IMR-90 (cell line): ENCODE data around the gene YIPF3. TPM values are rescaled to one million over a fixed set of nuclear protein-coding genes. Genes with fewer than 3 reads are reported as not detected.

Experiments used
- ATAC-seq: fragments of 200-7000 bp; cut with Tn5 transposase; 2 replicates; pipeline ENCODE4 v1.9.1; 2020; ENCODE audit warnings: low read depth, mild to moderate bottlenecking, moderate library complexity
- BruUV-seq: library from RNA; stranded (reverse); fragments of 400-500 nt; replicated peaks from 2 replicates; lab custom pipeline; 2021; lab: Mats Ljungman, UMichigan
- CTCF ChIA-PET: fragments of 300-600 bp; formaldehyde crosslinking; extraction: SDS; loops from one replicate; lab custom pipeline; 2021; ENCODE audit warnings: antibody characterized with exemption; lab: Yijun Ruan, JAX
- POLR2A ChIA-PET: fragments of 300-600 bp; sonication (Branson Sonifier 250); formaldehyde crosslinking; loops from one replicate; lab custom pipeline; 2022; ENCODE audit warnings: antibody characterized with exemption; ENCODE audit not compliant: unreplicated experiment; lab: Charles Lee
- DNase-seq: peaks from one replicate; pipeline ENCODE4 v3.0.0; 2013
- H2AFZ ChIP-seq: replicated peaks from 2 replicates; pipeline ENCODE3; 2013; ENCODE audit warnings: low read length, mild to moderate bottlenecking; ENCODE audit not compliant: poor library complexity
- H2AK5ac ChIP-seq: 2 replicates; pipeline ENCODE4 v1.6.1; 2013; ENCODE audit warnings: low read depth, low read length, inconsistent platforms
- H2AK9ac ChIP-seq: replicated peaks from 2 replicates; pipeline ENCODE3; 2013; ENCODE audit warnings: mild to moderate bottlenecking, low read depth, low read length, moderate library complexity; ENCODE audit not compliant: poor library complexity
- H2BK120ac ChIP-seq: 2 replicates; pipeline ENCODE4 v1.6.1; 2013; ENCODE audit warnings: low read depth, low read length, inconsistent platforms
- H2BK15ac ChIP-seq: 3 replicates; pipeline ENCODE4 v1.6.1; 2013; ENCODE audit warnings: low read depth, low read length, inconsistent platforms
- H2BK20ac ChIP-seq: 2 replicates; pipeline ENCODE4 v1.6.1; 2013; ENCODE audit warnings: low read depth, mild to moderate bottlenecking, inconsistent platforms, low read length, moderate library complexity
- H2BK5ac ChIP-seq: 2 replicates; pipeline ENCODE4 v1.6.1; 2013; ENCODE audit warnings: mild to moderate bottlenecking, low read depth, low read length, inconsistent platforms; ENCODE audit not compliant: poor library complexity, severe bottlenecking
- H3K14ac ChIP-seq: replicated peaks from 2 replicates; pipeline ENCODE4 v1.6.1; 2013; ENCODE audit warnings: low read depth, low read length, inconsistent platforms
- H3K18ac ChIP-seq: 2 replicates; pipeline ENCODE4 v1.6.1; 2013; ENCODE audit warnings: low read depth, low read length, control low read depth
- H3K23ac ChIP-seq: 2 replicates; pipeline ENCODE4 v1.6.1; 2013; ENCODE audit warnings: low read depth, low read length, inconsistent platforms
- H3K27ac ChIP-seq: 2 replicates; pipeline ENCODE4 v1.5.1; 2013; ENCODE audit warnings: mild to moderate bottlenecking, control low read depth, low read length; ENCODE audit not compliant: insufficient read depth
- H3K27me3 ChIP-seq: 2 replicates; pipeline ENCODE4 v1.6.1; 2013; ENCODE audit warnings: low read length; ENCODE audit not compliant: control insufficient read depth, insufficient read depth
- H3K36me3 ChIP-seq: 2 replicates; pipeline ENCODE4 v1.6.1; 2013; ENCODE audit warnings: low read length, mixed read lengths; ENCODE audit not compliant: control insufficient read depth, insufficient read depth
- H3K4ac ChIP-seq: 2 replicates; pipeline ENCODE4 v1.6.1; 2013; ENCODE audit warnings: low read depth, low read length, inconsistent platforms
- H3K4me1 ChIP-seq: 2 replicates; pipeline ENCODE4 v1.6.1; 2013; ENCODE audit warnings: low read length, mixed read lengths; ENCODE audit not compliant: control insufficient read depth, insufficient read depth
- H3K4me2 ChIP-seq: 2 replicates; pipeline ENCODE4 v1.6.1; 2013; ENCODE audit warnings: low read depth, mild to moderate bottlenecking, control low read depth, low read length, moderate library complexity
- H3K4me3 ChIP-seq: 2 replicates; pipeline ENCODE4 v1.5.1; 2013; ENCODE audit warnings: low read depth, mild to moderate bottlenecking, control low read depth, low read length, moderate library complexity; ENCODE audit not compliant: insufficient read depth
- H3K56ac ChIP-seq: 2 replicates; pipeline ENCODE4 v1.6.1; 2013; ENCODE audit warnings: low read length, inconsistent platforms; ENCODE audit not compliant: insufficient read depth; ENCODE audit errors: extremely low read depth
- H3K79me1 ChIP-seq, 2 experiments: 2 replicates each; pipeline ENCODE4 v1.6.1; 2013; ENCODE audit warnings: low read length in 2 of 2, inconsistent platforms in 1 of 2, low read depth in 1 of 2
- H3K9ac ChIP-seq: 2 replicates; pipeline ENCODE4 v1.6.1; 2013; ENCODE audit warnings: low read depth, low read length, control low read depth
- H3K9me1 ChIP-seq: 2 replicates; pipeline ENCODE4 v1.6.1; 2013; ENCODE audit warnings: low read length, inconsistent platforms; ENCODE audit not compliant: insufficient read depth
- H3K9me3 ChIP-seq: 2 replicates; pipeline ENCODE4 v1.6.1; 2013; ENCODE audit warnings: low read length; ENCODE audit not compliant: control insufficient read depth, insufficient read depth
- H4K20me1 ChIP-seq: 2 replicates; pipeline ENCODE4 v1.6.1; 2013; ENCODE audit warnings: low read length, inconsistent platforms; ENCODE audit not compliant: insufficient read depth
- H4K5ac ChIP-seq: 2 replicates; pipeline ENCODE4 v1.6.1; 2013; ENCODE audit warnings: mild to moderate bottlenecking, low read depth, low read length, control low read depth
- H4K8ac ChIP-seq, 2 experiments: 2 replicates each; pipeline ENCODE4 v1.6.1; 2013; ENCODE audit warnings: low read depth in 2 of 2, low read length in 2 of 2, control low read depth in 1 of 2, inconsistent platforms in 1 of 2
- H4K91ac ChIP-seq: 2 replicates; pipeline ENCODE4 v1.6.1; 2013; ENCODE audit warnings: low read depth, low read length, inconsistent platforms; ENCODE audit not compliant: insufficient read depth
- BHLHE40 ChIP-seq: fragments of 150-350 bp; IDR thresholded peaks from 2 replicates; pipeline ENCODE4 v1.6.1; 2016; ENCODE audit warnings: mild to moderate bottlenecking, low read depth, low read length
- CEBPB ChIP-seq: IDR thresholded peaks from 2 replicates; pipeline ENCODE4 v1.6.1; 2012; ENCODE audit warnings: low read depth, low read length, improper control_type of control experiment
- CHD1 ChIP-seq: IDR thresholded peaks from 2 replicates; pipeline ENCODE4 v1.6.1; 2012; ENCODE audit warnings: low read depth, low read length, improper control_type of control experiment
- FOS ChIP-seq: fragments of 150-350 bp; IDR thresholded peaks from 2 replicates; pipeline ENCODE4 v1.6.1; 2016; ENCODE audit warnings: low read depth, low read length
- MAZ ChIP-seq: IDR thresholded peaks from 2 replicates; pipeline ENCODE4 v1.6.1; 2012; ENCODE audit warnings: low read depth, mild to moderate bottlenecking, low read length, improper control_type of control experiment, moderate library complexity, borderline replicate concordance
- MXI1 ChIP-seq: IDR thresholded peaks from 2 replicates; pipeline ENCODE4 v1.6.1; 2012; ENCODE audit warnings: low read depth, mild to moderate bottlenecking, low read length, moderate library complexity, borderline replicate concordance
- NFE2L2 ChIP-seq: fragments of 150-350 bp; IDR thresholded peaks from 2 replicates; pipeline ENCODE4 v1.6.1; 2016; ENCODE audit warnings: low read depth, mild to moderate bottlenecking, low read length
- POLR2A ChIP-seq: IDR thresholded peaks from 2 replicates; pipeline ENCODE4 v1.6.1; 2012; ENCODE audit warnings: mild to moderate bottlenecking, low read depth, low read length
- RAD21 ChIP-seq: IDR thresholded peaks from 2 replicates; pipeline ENCODE4 v1.6.1; 2012; ENCODE audit warnings: low read length, improper control_type of control experiment
- RCOR1 ChIP-seq: IDR thresholded peaks from 2 replicates; pipeline ENCODE4 v1.6.1; 2012; ENCODE audit warnings: mild to moderate bottlenecking, low read length, improper control_type of control experiment; ENCODE audit not compliant: insufficient replicate concordance
- SMC3 ChIP-seq: fragments of 150-350 bp; IDR thresholded peaks from 2 replicates; pipeline ENCODE4 v1.6.1; 2016; ENCODE audit warnings: low read depth, mild to moderate bottlenecking, antibody characterized with exemption, low read length, moderate library complexity
- WGBS, 2 experiments: methylation state at CpG; one replicate each; pipeline versions ENCODE4 v1.1.5 to v1.1.7; 2013; ENCODE audit warnings: missing lambda C conversion rate in 2 of 2; ENCODE audit not compliant: insufficient read length in 1 of 2; ENCODE audit errors: extremely low coverage in 2 of 2; 5-methylcytosine and 5-hydroxymethylcytosine counted together
- dilution Hi-C: fragments of 300-500 bp; cut with HindIII; formaldehyde crosslinking; loops from one replicate; pipeline ENCODE4 v1.14.3; 2018; ENCODE audit warnings: low sequenced_read_pairs; ENCODE audit not compliant: unreplicated experiment
- in situ Hi-C: fragments of 300-500 bp; cut with MboI; formaldehyde crosslinking; loops from 3 replicates; pipeline ENCODE4 v1.14.3; 2019; ENCODE audit warnings: low sequenced_read_pairs, inconsistent platforms, mixed read lengths
- intact Hi-C: fragments of 100-400 bp; cut with micrococcal nuclease; formaldehyde crosslinking; loops from 2 replicates; pipeline ENCODE4 v1.10.0; 2022
- polyA plus RNA-seq, 3 experiments: library from polyadenylated mRNA; depleted of rRNA; stranded (reverse); fragments of >200 nt; gene quantifications; 2 replicates each; pipeline ENCODE4 v1.2.3, GENCODE V29; 2012; ENCODE audit warnings: low replicate concordance in 1 of 3
- total RNA-seq: library from RNA; depleted of rRNA; stranded (reverse); fragments of >200 nt; gene quantifications from 2 replicates; pipeline ENCODE4 v1.2.3, GENCODE V29; 2012
- TF ChIP-seq, protein P1 (sequence below): fragments of 150-350 bp; IDR thresholded peaks from 2 replicates; pipeline ENCODE4 v1.6.1; 2016; ENCODE audit warnings: low read depth, mild to moderate bottlenecking, low read length, moderate library complexity, borderline replicate concordance
- TF ChIP-seq, protein P2 (sequence below): fragments of 150-350 bp; IDR thresholded peaks from 2 replicates; pipeline ENCODE4 v1.6.1; 2017; ENCODE audit warnings: mild to moderate bottlenecking, antibody characterized with exemption, low read length, low read depth

The YIPF3 gene
- total and polyA plus RNA-seq, 2 of the 4 experiments (the other 2 are of a cell fraction): 114 to 193 TPM

DNA sequence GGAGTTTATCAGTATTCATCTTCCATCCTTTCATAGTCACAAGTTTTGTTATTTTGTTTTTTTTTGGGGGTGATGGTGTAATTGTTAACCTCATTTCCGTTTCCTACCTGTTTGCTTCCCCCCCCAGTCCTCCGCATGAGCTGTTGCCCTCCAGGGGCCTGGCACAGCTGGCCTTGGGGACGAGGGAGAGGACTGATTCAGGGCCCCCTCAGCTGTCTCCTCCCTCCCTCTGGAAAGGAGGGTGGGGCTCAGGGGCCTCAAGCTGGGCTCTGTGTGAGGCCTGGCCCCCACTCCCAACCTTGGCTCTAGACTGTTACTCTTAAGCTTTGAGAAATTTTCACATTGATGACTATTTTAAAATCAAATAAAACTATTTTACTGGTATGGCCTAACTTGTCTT, 10.6 kb downstream of the YIPF3 start:
- no CpG with 5 or more reads among the region's 3 CpGs for WGBS, 2 experiments
- H3K9ac ChIP-seq: no peak overlapping the region
- no peaks in the 10 kb centered on the region for H3K27me3 ChIP-seq
- ATAC-seq: no peak
- intact Hi-C loops: loop anchor here (1.0 kb wide), 4 partner anchors 52 to 243 kb away; partner anchors contain the start of gene ABCC10
- H3K4ac ChIP-seq: no peak overlapping the region
- H3K27ac ChIP-seq: no peak overlapping the region
- no peak overlapping the region for H2BK15ac ChIP-seq
- in situ Hi-C loops: no loop called here
- H3K18ac ChIP-seq: no peak overlapping the region
- no peak for DNase-seq
- H3K23ac ChIP-seq: no peak overlapping the region
- no peak overlapping the region for H3K4me2 ChIP-seq
- no peak overlapping the region for H2BK5ac ChIP-seq
- no peak overlapping the region for H3K14ac ChIP-seq
- TF ChIP-seq RAD21 (no peak), POLR2A (no peak), NFE2L2 (no peak), BHLHE40 (no peak), CHD1 (no peak), MXI1 (no peak), RCOR1 (no peak), FOS (no peak), MAZ (no peak), CEBPB (no peak), SMC3 (no peak)
- TF ChIP-seq, protein P1, sequence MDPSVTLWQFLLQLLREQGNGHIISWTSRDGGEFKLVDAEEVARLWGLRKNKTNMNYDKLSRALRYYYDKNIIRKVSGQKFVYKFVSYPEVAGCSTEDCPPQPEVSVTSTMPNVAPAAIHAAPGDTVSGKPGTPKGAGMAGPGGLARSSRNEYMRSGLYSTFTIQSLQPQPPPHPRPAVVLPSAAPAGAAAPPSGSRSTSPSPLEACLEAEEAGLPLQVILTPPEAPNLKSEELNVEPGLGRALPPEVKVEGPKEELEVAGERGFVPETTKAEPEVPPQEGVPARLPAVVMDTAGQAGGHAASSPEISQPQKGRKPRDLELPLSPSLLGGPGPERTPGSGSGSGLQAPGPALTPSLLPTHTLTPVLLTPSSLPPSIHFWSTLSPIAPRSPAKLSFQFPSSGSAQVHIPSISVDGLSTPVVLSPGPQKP: no peak
- TF ChIP-seq, protein P2, sequence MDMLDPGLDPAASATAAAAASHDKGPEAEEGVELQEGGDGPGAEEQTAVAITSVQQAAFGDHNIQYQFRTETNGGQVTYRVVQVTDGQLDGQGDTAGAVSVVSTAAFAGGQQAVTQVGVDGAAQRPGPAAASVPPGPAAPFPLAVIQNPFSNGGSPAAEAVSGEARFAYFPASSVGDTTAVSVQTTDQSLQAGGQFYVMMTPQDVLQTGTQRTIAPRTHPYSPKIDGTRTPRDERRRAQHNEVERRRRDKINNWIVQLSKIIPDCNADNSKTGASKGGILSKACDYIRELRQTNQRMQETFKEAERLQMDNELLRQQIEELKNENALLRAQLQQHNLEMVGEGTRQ: no peak
- H3K4me3 ChIP-seq: no peak overlapping the region
- peaks cover 3% of the 10 kb centered on the region; the same call in 1 of the 2 replicates for H3K9me1 ChIP-seq
- no peak overlapping the region for H4K5ac ChIP-seq
- no peak overlapping the region for H4K91ac ChIP-seq
- H4K8ac ChIP-seq: no peak overlapping the region
- H4K20me1 ChIP-seq: peaks cover 7% of the 10 kb centered on the region; the same call in 1 of the 2 replicates
- H2BK20ac ChIP-seq: no peak overlapping the region
- peaks cover 4% of the 10 kb centered on the region for H3K4me1 ChIP-seq
- BruUV-seq: no TSS peak
- no peak overlapping the region for H3K56ac ChIP-seq
- H2AFZ ChIP-seq: no peak overlapping the region
- no peak overlapping the region for H2BK120ac ChIP-seq
- 0 out of 4 replicates have a peak, but pooled peaks cover 0 to 8% of the 10 kb centered on the region in 2 experiments for H3K79me1 ChIP-seq
- ChIA-PET CTCF (interaction anchor here (1.2 to 2.7 kb wide), 2 partner anchors 11 to 52 kb away, joined by 7 to 17 read pairs; no protein-coding TSS in a partner anchor), POLR2A (no interaction called here)
- no peaks in the 10 kb centered on the region for H3K9me3 ChIP-seq
- no peak overlapping the region for H2AK9ac ChIP-seq
- no peak overlapping the region for H2AK5ac ChIP-seq
- peaks cover 40% of the 10 kb centered on the region for H3K36me3 ChIP-seq
- dilution Hi-C loops: no loop called here
